HG02840 (cell line): ENCODE measurements around the gene OSGEP.

Source experiments
- ATAC-seq: cut with Tn5 transposase; IDR thresholded peaks from one replicate; pipeline ENCODE4 v1.9.1; 2021; ENCODE audit warnings: mild to moderate bottlenecking, moderate library complexity, moderate number of reproducible peaks; ENCODE audit not compliant: unreplicated experiment, low FRiP score

Gene OSGEP

DNA sequence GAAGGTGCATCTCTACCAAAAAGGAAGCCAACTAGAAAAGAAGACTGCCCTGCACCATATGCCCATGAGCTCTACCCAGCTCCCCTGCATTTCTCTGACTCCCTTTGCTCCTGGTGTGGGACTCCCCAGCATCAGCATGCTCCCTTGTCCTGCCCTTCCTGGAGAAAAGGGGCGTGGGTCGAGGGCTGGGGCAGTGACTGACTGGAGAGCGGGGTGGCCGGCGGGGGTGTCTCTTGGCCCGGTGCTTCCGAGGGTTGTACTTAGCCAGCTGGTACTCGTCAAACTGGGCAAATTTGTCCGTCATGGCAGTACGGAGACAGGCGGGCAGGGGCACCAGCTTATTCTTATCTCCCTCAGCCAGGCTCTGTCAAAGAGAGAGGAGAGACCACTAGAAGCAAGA is 51.1 kb downstream of the OSGEP start:
- ATAC-seq, result no peak

DNA sequence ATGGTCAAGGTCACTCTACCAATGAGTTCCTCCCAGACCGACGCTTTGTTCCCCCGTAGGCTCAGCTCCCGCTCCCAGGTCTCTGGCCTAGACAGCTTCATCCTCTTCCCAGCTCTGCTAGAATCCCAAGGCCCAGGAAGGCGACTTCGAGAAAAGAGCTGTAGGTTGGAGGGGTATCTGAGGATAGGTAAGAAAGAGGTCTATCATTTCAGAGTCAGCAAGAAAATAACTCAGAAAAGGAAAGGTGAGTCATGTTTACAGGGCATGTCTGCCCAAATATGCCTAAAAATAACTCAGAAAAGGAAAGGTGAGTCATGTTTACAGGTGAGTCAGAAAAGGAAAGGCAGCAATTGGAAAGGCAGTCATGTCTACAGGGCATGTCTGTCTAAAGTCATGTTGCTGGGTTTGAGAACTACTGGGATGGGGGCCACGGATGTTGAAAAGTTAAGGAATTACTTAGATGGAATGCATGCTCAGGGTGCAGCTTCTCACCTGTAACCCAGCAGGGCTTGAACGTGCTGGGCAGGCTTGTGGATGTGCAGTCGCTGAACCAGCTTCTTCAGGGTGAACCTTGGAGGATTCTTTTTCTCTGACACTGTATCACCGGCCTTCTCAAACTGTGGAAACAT is 53.5 kb downstream of the OSGEP start:
- no peak for ATAC-seq

DNA sequence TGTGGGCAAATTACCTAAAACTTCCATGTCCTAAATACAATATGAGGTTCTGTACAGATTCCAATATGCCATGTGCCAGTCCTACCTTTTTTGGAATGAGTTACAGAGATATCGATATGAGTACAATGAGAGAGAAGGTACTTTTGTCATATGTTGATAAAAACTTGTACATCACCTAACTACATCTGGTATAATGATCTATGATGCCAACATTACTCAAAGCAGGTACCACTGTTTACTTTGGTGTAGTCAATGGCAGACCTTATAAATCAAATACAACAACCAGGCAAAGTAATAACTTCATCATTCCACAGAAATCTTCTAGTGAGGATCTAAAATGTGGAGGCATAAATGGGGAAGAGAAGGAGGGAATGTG is 54.0 kb downstream of the OSGEP start:
- ATAC-seq, result no peak

DNA sequence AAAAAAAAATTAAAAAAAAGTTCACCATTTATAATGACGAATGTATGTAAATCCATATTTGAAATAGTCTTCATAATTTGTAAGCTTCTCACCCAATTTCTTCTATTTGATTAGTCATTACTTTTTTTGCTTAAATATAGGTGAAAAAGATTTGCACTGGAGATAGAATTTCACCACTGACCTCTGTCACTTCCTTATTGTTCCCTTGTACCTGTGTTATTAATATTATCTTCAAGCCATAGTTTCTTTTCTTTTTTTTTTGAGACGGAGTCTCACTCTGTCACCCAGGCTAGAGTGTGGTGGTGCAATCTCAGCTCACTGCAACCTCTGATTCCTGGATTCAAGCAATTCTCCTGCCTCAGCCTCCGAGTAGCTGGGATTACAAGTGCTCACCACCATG is 57.1 kb downstream of the OSGEP start:
- no peak for ATAC-seq
